HUES6 (cell line): ENCODE data around the gene EPX.

Experiments
- H3K27ac ChIP-seq: 2 replicates; pipeline ENCODE4 v1.7.0; 2013; ENCODE audit warnings: low read depth, mild to moderate bottlenecking, low read length, inconsistent platforms
- H3K27me3 ChIP-seq: 2 replicates; pipeline ENCODE4 v1.6.1; 2013; ENCODE audit warnings: low read length; ENCODE audit not compliant: control insufficient read depth, insufficient read depth
- H3K36me3 ChIP-seq: 2 replicates; pipeline ENCODE4 v1.6.1; 2013; ENCODE audit warnings: low read length; ENCODE audit not compliant: control insufficient read depth, insufficient read depth
- H3K4me1 ChIP-seq: 2 replicates; pipeline ENCODE4 v1.6.1; 2013; ENCODE audit warnings: low read length; ENCODE audit not compliant: control insufficient read depth, insufficient read depth
- H3K4me3 ChIP-seq: 2 replicates; pipeline ENCODE4 v1.5.1; 2013; ENCODE audit warnings: low read depth, low read length
- H3K9ac ChIP-seq: one replicate; pipeline ENCODE4 v1.6.1; 2013; ENCODE audit warnings: mild to moderate bottlenecking, low read length
- H3K9me3 ChIP-seq: 2 replicates; pipeline ENCODE4 v1.6.1; 2013; ENCODE audit warnings: low read depth, low read length; ENCODE audit not compliant: control insufficient read depth, insufficient read depth

The EPX gene

GRCh38 chr17:58228679-58229078 is 36.2 kb downstream of the EPX start:
- Histone ChIP-seq H3K9ac (no peak overlapping the region), H3K9me3 (no peaks in the 10 kb centered on the region), H3K27me3 (peaks cover 52% of the 10 kb centered on the region), H3K4me1 (peaks cover 25% of the 10 kb centered on the region), H3K27ac (no peak overlapping the region), H3K4me3 (no peak overlapping the region; the same call in 1 of the 2 replicates), H3K36me3 (no peaks in the 10 kb centered on the region)

DNA sequence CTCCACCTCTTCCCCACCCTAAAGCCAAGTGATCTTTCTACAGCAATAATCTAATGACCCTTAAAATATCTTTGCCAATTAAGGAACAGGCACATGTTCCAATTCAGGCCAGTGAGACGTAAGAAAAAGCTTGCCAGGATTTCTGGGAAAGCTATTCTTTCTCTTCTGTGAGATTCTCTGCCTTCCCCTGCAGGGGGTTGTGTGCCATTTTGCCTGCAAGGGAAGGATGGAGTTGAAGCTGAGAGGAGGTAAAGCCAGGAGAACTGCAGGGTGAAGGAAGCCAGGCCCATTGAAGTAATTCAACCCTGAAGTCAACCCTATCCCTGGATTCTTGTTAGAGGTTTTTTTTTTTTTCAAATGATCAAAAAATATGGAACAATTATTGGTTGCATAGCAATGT is 36.9 kb downstream of the EPX start:
- no peak overlapping the region for H3K27ac ChIP-seq
- H3K36me3 ChIP-seq: no peaks in the 10 kb centered on the region
- H3K4me1 ChIP-seq: peaks cover 21% of the 10 kb centered on the region
- peaks cover 54% of the 10 kb centered on the region for H3K27me3 ChIP-seq
- peak overlapping the region; percentile 16; the same call in 1 of the 2 replicates for H3K4me3 ChIP-seq
- no peaks in the 10 kb centered on the region for H3K9me3 ChIP-seq
- H3K9ac ChIP-seq: no peak overlapping the region

- Histone ChIP-seq H3K27me3 (peaks cover 59% of the 10 kb centered on the region), H3K27ac (no peak overlapping the region), H3K4me3 (no peak overlapping the region), H3K9ac (no peak overlapping the region), H3K36me3 (no peaks in the 10 kb centered on the region), H3K4me1 (peaks cover 19% of the 10 kb centered on the region), H3K9me3 (no peaks in the 10 kb centered on the region)
These were observed 37.4 kb downstream of the EPX start for GRCh38 chr17:58229881-58230280.

DNA sequence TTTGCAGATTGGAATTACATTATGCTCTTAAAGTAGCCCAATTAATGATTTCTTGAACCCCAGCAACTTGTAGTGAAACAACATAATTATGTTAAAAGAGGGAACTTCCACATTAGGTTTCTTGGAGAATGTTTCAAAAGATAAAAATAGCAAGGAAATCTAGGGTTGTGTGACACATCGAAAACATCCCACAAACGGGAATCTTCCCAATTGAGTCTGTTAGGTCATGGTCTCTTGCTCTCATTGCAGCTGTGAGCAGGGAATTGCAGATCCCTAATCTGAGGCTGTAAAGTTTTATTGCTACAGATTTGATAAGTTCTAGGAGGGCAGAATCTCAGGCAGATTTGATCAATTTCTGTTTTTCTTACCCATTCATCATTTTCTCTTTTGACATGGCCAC is 39.1 kb downstream of the EPX start:
- Histone ChIP-seq H3K4me1 (peaks cover 19% of the 10 kb centered on the region), H3K27me3 (peaks cover 69% of the 10 kb centered on the region), H3K27ac (no peak overlapping the region), H3K36me3 (no peaks in the 10 kb centered on the region), H3K9ac (no peak overlapping the region), H3K4me3 (no peak overlapping the region), H3K9me3 (no peaks in the 10 kb centered on the region)

DNA sequence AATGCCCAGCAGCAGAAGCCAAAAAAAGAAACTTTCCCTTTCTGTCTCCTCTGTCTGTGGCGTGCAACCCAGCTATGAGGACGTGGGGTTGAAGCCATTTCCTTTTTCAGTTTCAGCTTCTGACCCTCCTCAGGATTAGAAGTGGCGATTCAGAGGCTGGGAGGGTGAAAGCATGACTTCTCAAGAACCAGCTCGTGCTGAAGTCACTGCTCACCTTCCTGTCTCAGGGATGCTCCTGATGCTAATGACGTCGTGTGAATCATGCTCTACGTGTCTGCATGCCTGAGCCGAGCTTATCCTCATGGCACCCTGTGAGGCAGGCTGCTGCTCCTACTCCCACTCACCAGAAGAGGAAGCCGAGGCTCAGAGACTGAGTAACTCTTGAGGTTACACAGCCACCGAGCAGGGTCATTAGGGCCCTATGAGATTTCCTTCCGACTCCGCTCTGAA is 40.2 kb downstream of the EPX start:
- Histone ChIP-seq H3K9ac (no peak overlapping the region), H3K27me3 (peaks cover 63% of the 10 kb centered on the region), H3K4me1 (peaks cover 19% of the 10 kb centered on the region), H3K9me3 (no peaks in the 10 kb centered on the region), H3K36me3 (no peaks in the 10 kb centered on the region), H3K27ac (no peak overlapping the region), H3K4me3 (no peak overlapping the region)

GRCh38 chr17:58233543-58233942 is 41.0 kb downstream of the EPX start:
- Histone ChIP-seq H3K9me3 (no peaks in the 10 kb centered on the region), H3K4me1 (peaks cover 13% of the 10 kb centered on the region), H3K27ac (no peak overlapping the region), H3K4me3 (no peak overlapping the region), H3K27me3 (peaks cover 62% of the 10 kb centered on the region), H3K9ac (no peak overlapping the region), H3K36me3 (no peaks in the 10 kb centered on the region)

DNA sequence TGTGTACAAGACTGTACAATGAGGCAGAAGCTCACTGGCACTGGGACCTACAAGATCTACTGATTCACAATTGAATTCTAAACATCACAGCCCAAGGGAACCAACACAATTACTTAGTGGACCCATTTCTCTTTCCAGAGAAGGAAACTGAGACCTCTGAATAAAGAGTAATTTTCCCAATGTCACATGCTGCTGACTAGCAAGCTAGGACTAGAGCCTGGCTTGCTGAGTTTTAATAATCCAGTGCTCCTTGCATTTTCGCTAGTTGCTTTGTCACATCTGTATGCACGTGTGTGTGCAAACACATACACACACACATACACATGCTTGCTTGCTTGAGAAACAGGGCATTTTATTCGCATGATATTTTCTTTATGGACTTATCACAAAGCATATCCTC is 42.0 kb downstream of the EPX start:
- H3K9me3 ChIP-seq: no peaks in the 10 kb centered on the region
- H3K4me3 ChIP-seq: no peak overlapping the region
- H3K4me1 ChIP-seq: peaks cover 5% of the 10 kb centered on the region; the same call in 1 of the 2 replicates
- peaks cover 72% of the 10 kb centered on the region for H3K27me3 ChIP-seq
- H3K36me3 ChIP-seq: no peaks in the 10 kb centered on the region
- H3K27ac ChIP-seq: no peak overlapping the region
- no peak overlapping the region for H3K9ac ChIP-seq

DNA sequence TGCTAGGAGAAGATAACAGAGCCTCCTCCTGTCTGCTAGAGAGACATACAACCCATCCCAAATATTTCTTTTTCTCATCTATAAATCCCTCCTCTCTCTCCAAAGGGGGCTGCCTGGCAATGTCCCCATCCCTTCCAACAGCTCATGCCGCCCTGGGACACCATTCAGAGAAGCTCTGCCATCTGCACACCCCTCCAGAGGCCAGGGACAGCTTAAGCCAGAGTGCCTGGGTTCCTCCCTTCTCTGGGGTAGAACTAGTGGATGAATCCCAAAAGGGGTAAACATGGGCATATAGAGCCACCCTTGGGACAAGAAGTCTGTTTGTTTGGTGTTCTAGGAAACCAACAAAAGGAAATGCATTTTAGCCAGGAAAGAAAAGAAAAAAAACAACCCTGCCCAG is 43.3 kb downstream of the EPX start:
- Histone ChIP-seq H3K36me3 (no peaks in the 10 kb centered on the region), H3K4me3 (no peak overlapping the region), H3K4me1 (peaks cover 5% of the 10 kb centered on the region; the same call in 1 of the 2 replicates), H3K27me3 (peaks cover 75% of the 10 kb centered on the region), H3K9ac (no peak overlapping the region), H3K9me3 (no peaks in the 10 kb centered on the region), H3K27ac (no peak overlapping the region)

GRCh38 chr17:58236394-58236793 is 43.9 kb downstream of the EPX start:
- no peaks in the 10 kb centered on the region for H3K36me3 ChIP-seq
- H3K4me3 ChIP-seq: no peak overlapping the region
- H3K27me3 ChIP-seq: peaks cover 74% of the 10 kb centered on the region
- H3K9me3 ChIP-seq: no peaks in the 10 kb centered on the region
- H3K4me1 ChIP-seq: peaks cover 5% of the 10 kb centered on the region; the same call in 1 of the 2 replicates
- H3K27ac ChIP-seq: no peak overlapping the region
- no peak overlapping the region for H3K9ac ChIP-seq

DNA sequence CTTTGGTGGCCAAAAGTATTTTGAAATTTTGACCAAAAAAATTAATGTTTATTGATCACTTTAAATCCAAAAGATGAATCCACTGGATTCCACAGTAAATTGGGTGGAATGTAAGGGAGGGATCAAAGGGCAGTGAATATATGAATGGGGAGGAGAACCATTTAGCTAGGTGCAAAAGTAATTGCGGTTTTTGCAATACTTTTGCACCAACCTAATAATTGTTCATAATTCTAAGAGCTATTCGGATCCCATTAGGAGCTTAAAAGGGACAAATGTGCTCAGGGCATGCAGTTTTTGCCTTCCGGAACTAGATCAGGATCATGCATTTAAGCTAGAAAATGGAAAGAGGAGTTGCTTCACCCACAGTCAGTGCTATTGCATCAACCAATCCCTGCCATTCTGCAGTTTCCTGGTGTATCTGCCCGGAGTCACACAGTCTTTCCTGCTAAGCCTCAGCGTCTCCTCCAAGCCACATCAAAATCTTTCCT is 45.7 kb downstream of the EPX start, which contains the start of gene LPO:
TSS of gene LPO (plus strand) at position 438 of the 488 bp plus-strand sequence. CDS start 4,396 bp downstream, outside the sequence.
- Histone ChIP-seq H3K4me1 (peaks cover 4% of the 10 kb centered on the region; the same call in 1 of the 2 replicates), H3K27ac (no peak within 1 kb of the TSS), H3K36me3 (no peaks in the 10 kb centered on the region), H3K4me3 (no peak within 1 kb of the TSS), H3K9ac (no peak within 1 kb of the TSS), H3K27me3 (peaks cover 74% of the 10 kb centered on the region), H3K9me3 (no peaks in the 10 kb centered on the region)

DNA sequence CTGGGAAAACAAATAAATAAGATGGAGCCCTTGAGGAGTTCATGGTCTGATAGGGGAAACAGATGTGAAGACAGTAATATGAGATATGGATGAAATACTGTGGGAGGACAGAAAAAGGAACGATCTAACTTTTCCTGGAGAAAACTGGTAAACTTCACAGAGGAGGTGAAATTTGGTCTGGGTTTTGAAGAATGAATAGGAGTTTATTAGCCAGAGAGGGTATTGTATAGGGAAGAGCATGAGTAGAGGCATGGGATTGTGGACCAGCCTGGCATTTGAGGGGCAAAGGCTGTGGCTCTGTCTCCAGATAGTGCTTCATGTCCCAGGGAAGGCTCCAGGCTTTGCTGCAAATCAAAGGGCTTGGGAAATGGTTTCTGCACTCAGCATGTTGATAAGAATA is 47.5 kb downstream of the EPX start:
- no peak overlapping the region for H3K9ac ChIP-seq
- no peak overlapping the region for H3K27ac ChIP-seq
- no peaks in the 10 kb centered on the region for H3K9me3 ChIP-seq
- peaks cover 86% of the 10 kb centered on the region for H3K27me3 ChIP-seq
- no peaks in the 10 kb centered on the region for H3K36me3 ChIP-seq
- H3K4me1 ChIP-seq: peaks cover 4% of the 10 kb centered on the region; the same call in 1 of the 2 replicates
- H3K4me3 ChIP-seq: no peak overlapping the region
